Dendritic cell treated with granulocyte-macrophage colony-stimulating factor and Interleukin-4, amounts not matched to agents 40 ng/mL and 50 ng/mL, for 4 days (primary cell): ENCODE measurements around the gene OR51L1.
"Not testable (repeated sequence)": the region's sequence is repeated elsewhere in the genome, so short reads cannot be mapped to it uniquely, and the experiment has no call there.

Experiments used
- H3K27ac Mint-ChIP-seq: one replicate; pipeline ENCODE4 v1.8.0; 2022; ENCODE audit warnings: mild to moderate bottlenecking, mixed read lengths
- H3K27me3 Mint-ChIP-seq: one replicate; pipeline ENCODE4 v1.8.0; 2022; ENCODE audit warnings: mild to moderate bottlenecking, mixed read lengths
- H3K36me3 Mint-ChIP-seq: one replicate; pipeline ENCODE4 v1.8.0; 2022; ENCODE audit warnings: low read depth, mixed read lengths
- H3K4me1 Mint-ChIP-seq: one replicate; pipeline ENCODE4 v1.8.0; 2022; ENCODE audit warnings: low read depth, mixed read lengths
- H3K4me3 Mint-ChIP-seq: one replicate; pipeline ENCODE4 v1.8.0; 2022; ENCODE audit warnings: mild to moderate bottlenecking, moderate library complexity, mixed read lengths
- H3K9me3 Mint-ChIP-seq: one replicate; pipeline ENCODE4 v1.8.0; 2022; ENCODE audit warnings: mixed read lengths
- intact Hi-C: fragments of 100-400 bp; cut with micrococcal nuclease; formaldehyde crosslinking; loops from one replicate; pipeline ENCODE4 v1.15.0; 2022

The OR51L1 gene

GRCh38 chr11:4994551-4994950 lies at the start of gene OR51L1:
Gene OR51L1, plus strand, starts transcription at chr11:4994851. Its CDS starts 4,132 bp downstream, at chr11:4998983.
- intact Hi-C loops: no loop called here
- Mint-ChIP-seq H3K27me3 (no peaks in the 10 kb centered on the region), H3K4me1 (no peaks in the 10 kb centered on the region), H3K27ac (no peak within 1 kb of the TSS), H3K9me3 (no peaks in the 10 kb centered on the region), H3K36me3 (no peaks in the 10 kb centered on the region), H3K4me3 (no peak within 1 kb of the TSS)

- Mint-ChIP-seq H3K36me3 (no peaks in the 10 kb centered on the region), H3K4me1 (no peaks in the 10 kb centered on the region), H3K4me3 (no peak within 1 kb of the TSS), H3K9me3 (no peaks in the 10 kb centered on the region), H3K27ac (no peak within 1 kb of the TSS), H3K27me3 (no peaks in the 10 kb centered on the region)
- intact Hi-C loops: no loop called here
Observed at GRCh38 chr11:4947505-4947904, 47.1 kb upstream of the OR51L1 start, which contains the start of gene OR51A4. Gene OR51A4, minus strand, starts transcription at chr11:4947605. Its CDS starts 505 bp downstream, at chr11:4947100.

- H3K36me3 Mint-ChIP-seq, H3K4me3 Mint-ChIP-seq, intact Hi-C loops: not testable (repeated sequence)
Observed at GRCh38 chr11:4955613-4956012, 39.0 kb upstream of the OR51L1 start, which contains the start of gene OR51A2. Gene OR51A2, minus strand, starts transcription at chr11:4955713. Its CDS starts 0 bp downstream, at chr11:4955713.

GRCh38 chr11:4957396-4957795 lies 37.3 kb upstream of the OR51L1 start:
- no peaks in the 10 kb centered on the region for H3K27me3 Mint-ChIP-seq
- no peaks in the 10 kb centered on the region for H3K36me3 Mint-ChIP-seq
- intact Hi-C loops: no loop called here
- H3K4me1 Mint-ChIP-seq: no peaks in the 10 kb centered on the region
- no peak overlapping the region for H3K4me3 Mint-ChIP-seq
- no peaks in the 10 kb centered on the region for H3K9me3 Mint-ChIP-seq
- no peak overlapping the region for H3K27ac Mint-ChIP-seq

More at GRCh38 chr11:4955613-4956012, 39.0 kb upstream of the OR51L1 start, which contains the start of gene OR51A2:
- not testable (repeated sequence) for H3K9me3 Mint-ChIP-seq, H3K27ac Mint-ChIP-seq, H3K4me1 Mint-ChIP-seq, H3K27me3 Mint-ChIP-seq

- no peaks in the 10 kb centered on the region for H3K27me3 Mint-ChIP-seq
- H3K27ac Mint-ChIP-seq: no peak overlapping the region
- no peak overlapping the region for H3K4me3 Mint-ChIP-seq
- intact Hi-C loops: no loop called here
- no peaks in the 10 kb centered on the region for H3K4me1 Mint-ChIP-seq
- no peaks in the 10 kb centered on the region for H3K9me3 Mint-ChIP-seq
- no peaks in the 10 kb centered on the region for H3K36me3 Mint-ChIP-seq
Observed at GRCh38 chr11:4960877-4961276, 33.8 kb upstream of the OR51L1 start.

- intact Hi-C loops: no loop called here
- Mint-ChIP-seq H3K9me3 (no peaks in the 10 kb centered on the region), H3K4me1 (no peaks in the 10 kb centered on the region), H3K27me3 (no peaks in the 10 kb centered on the region), H3K4me3 (no peak overlapping the region), H3K36me3 (no peaks in the 10 kb centered on the region), H3K27ac (no peak overlapping the region)
Observed at GRCh38 chr11:4962816-4963215, 31.8 kb upstream of the OR51L1 start.

GRCh38 chr11:4975436-4975835 lies 19.2 kb upstream of the OR51L1 start:
- intact Hi-C loops: no loop called here
- no peaks in the 10 kb centered on the region for H3K9me3 Mint-ChIP-seq
- H3K4me1 Mint-ChIP-seq: no peaks in the 10 kb centered on the region
- H3K27ac Mint-ChIP-seq: no peak overlapping the region
- H3K4me3 Mint-ChIP-seq: no peak overlapping the region
- no peaks in the 10 kb centered on the region for H3K36me3 Mint-ChIP-seq
- H3K27me3 Mint-ChIP-seq: no peaks in the 10 kb centered on the region

- intact Hi-C loops: no loop called here
- Mint-ChIP-seq H3K27me3 (no peaks in the 10 kb centered on the region), H3K4me3 (no peak overlapping the region), H3K36me3 (no peaks in the 10 kb centered on the region), H3K27ac (no peak overlapping the region), H3K9me3 (no peaks in the 10 kb centered on the region), H3K4me1 (no peaks in the 10 kb centered on the region)
Observed at GRCh38 chr11:4979036-4979435, 15.6 kb upstream of the OR51L1 start.

- Mint-ChIP-seq H3K36me3 (no peaks in the 10 kb centered on the region), H3K4me3 (no peak overlapping the region), H3K4me1 (no peaks in the 10 kb centered on the region), H3K27me3 (no peaks in the 10 kb centered on the region), H3K9me3 (no peaks in the 10 kb centered on the region), H3K27ac (no peak overlapping the region)
- intact Hi-C loops: no loop called here
Observed at GRCh38 chr11:4982678-4983077, 12.0 kb upstream of the OR51L1 start.

GRCh38 chr11:4983841-4984240 lies 10.8 kb upstream of the OR51L1 start:
- H3K36me3 Mint-ChIP-seq: no peaks in the 10 kb centered on the region

GRCh38 chr11:4991060-4991459 lies 3.6 kb upstream of the OR51L1 start:
- Mint-ChIP-seq H3K4me3 (no peak overlapping the region), H3K27ac (no peak overlapping the region), H3K4me1 (no peaks in the 10 kb centered on the region), H3K36me3 (no peaks in the 10 kb centered on the region), H3K9me3 (no peaks in the 10 kb centered on the region), H3K27me3 (no peaks in the 10 kb centered on the region)
- intact Hi-C loops: no loop called here

More at GRCh38 chr11:4983841-4984240, 10.8 kb upstream of the OR51L1 start:
- H3K4me1 Mint-ChIP-seq: no peaks in the 10 kb centered on the region
- H3K27ac Mint-ChIP-seq: no peak overlapping the region
- no peaks in the 10 kb centered on the region for H3K9me3 Mint-ChIP-seq
- no peak overlapping the region for H3K4me3 Mint-ChIP-seq
- H3K27me3 Mint-ChIP-seq: no peaks in the 10 kb centered on the region
- intact Hi-C loops: no loop called here

GRCh38 chr11:5004424-5005274 lies 10.0 kb downstream of the OR51L1 start:
- Mint-ChIP-seq H3K27me3 (no peaks in the 10 kb centered on the region), H3K4me1 (no peaks in the 10 kb centered on the region), H3K36me3 (no peaks in the 10 kb centered on the region), H3K4me3 (no peak overlapping the region), H3K27ac (no peak overlapping the region), H3K9me3 (no peaks in the 10 kb centered on the region)
- intact Hi-C loops: no loop called here

- no peaks in the 10 kb centered on the region for H3K9me3 Mint-ChIP-seq
- H3K36me3 Mint-ChIP-seq: no peaks in the 10 kb centered on the region
- intact Hi-C loops: no loop called here
- no peaks in the 10 kb centered on the region for H3K4me1 Mint-ChIP-seq
- no peaks in the 10 kb centered on the region for H3K27me3 Mint-ChIP-seq
- H3K27ac Mint-ChIP-seq: no peak overlapping the region
- H3K4me3 Mint-ChIP-seq: no peak overlapping the region
Observed at GRCh38 chr11:5007561-5007960, 12.9 kb downstream of the OR51L1 start.

- H3K9me3 Mint-ChIP-seq: no peaks in the 10 kb centered on the region
- no peaks in the 10 kb centered on the region for H3K27me3 Mint-ChIP-seq
- no peak overlapping the region for H3K4me3 Mint-ChIP-seq
- no peaks in the 10 kb centered on the region for H3K4me1 Mint-ChIP-seq
- H3K36me3 Mint-ChIP-seq: no peaks in the 10 kb centered on the region
- intact Hi-C loops: no loop called here
- H3K27ac Mint-ChIP-seq: no peak overlapping the region
Observed at GRCh38 chr11:5011254-5011653, 16.6 kb downstream of the OR51L1 start.

- Mint-ChIP-seq H3K27me3 (no peaks in the 10 kb centered on the region), H3K27ac (no peak overlapping the region), H3K36me3 (no peaks in the 10 kb centered on the region), H3K4me3 (no peak overlapping the region), H3K4me1 (no peaks in the 10 kb centered on the region), H3K9me3 (no peaks in the 10 kb centered on the region)
- intact Hi-C loops: no loop called here
Observed at GRCh38 chr11:5013012-5013411, 18.4 kb downstream of the OR51L1 start.
